ENCODE results near the gene IL12RB2. TPM values are rescaled to one million over a fixed set of nuclear protein-coding genes. Genes with fewer than 3 reads are reported as not detected.

Gene IL12RB2
- total and polyA plus RNA-seq, 10 of the 15 experiments (the other 5 are each of a cell fraction or from before 2014, with no cell fraction given): 0.15 to 1.1 (median 0.54) TPM; not detected in 1

GRCh38 chr1:67338642-67339041 lies 31.0 kb downstream of the IL12RB2 start (continued):
- no peak for TF ChIP-seq PRDM15 (CRISPR knock-in tag; IDR thresholded peaks at IDR 0.05)
- TF ChIP-seq ZNF274 (IDR thresholded peaks at IDR 0.05; ENCODE audit: insufficient read depth, insufficient read length): no peak
- TF ChIP-seq IRF4 (IDR thresholded peaks at IDR 0.05; ENCODE audit: low read depth, low read length): peak; percentile 71; the same call in 1 of the 2 replicates
- TF ChIP-seq DPF2 (IDR thresholded peaks at IDR 0.05): peak; percentile 86
- TF ChIP-seq IKZF1 (conservative IDR thresholded peaks at IDR 0.05): peak; percentile 94
- TF ChIP-seq EP300 (IDR thresholded peaks at IDR 0.05; ENCODE audit: borderline replicate concordance in 1 of 2, control insufficient read depth in 1 of 2, low read depth in 2 of 2, low read length in 2 of 2): peak; percentile 72 to 93; a peak in 3 of 4 replicates
- no peak for TF ChIP-seq CEBPB (IDR thresholded peaks at IDR 0.05; ENCODE audit: borderline replicate concordance in 1 of 2, low read depth in 2 of 2, low read length in 2 of 2)
- TF ChIP-seq MLLT1 (IDR thresholded peaks at IDR 0.05): 0 out of 2 replicates have a peak, but pooled peaks have one; percentile 21
- TF ChIP-seq BCLAF1 (IDR thresholded peaks at IDR 0.05): no peak
- TF ChIP-seq NKRF (conservative IDR thresholded peaks at IDR 0.05): no peak
- peak; percentile 33; the same call in 1 of the 2 replicates for TF ChIP-seq USF2 (IDR thresholded peaks at IDR 0.05; ENCODE audit: borderline replicate concordance, low read depth, low read length)
- peak; percentile 79 for TF ChIP-seq EED (IDR thresholded peaks at IDR 0.05; ENCODE audit: low read depth)
- TF ChIP-seq ATF2 (IDR thresholded peaks at IDR 0.05; ENCODE audit: low read length): peak; percentile 53
- peak; percentile 79 for TF ChIP-seq RUNX3 (IDR thresholded peaks at IDR 0.05; ENCODE audit: low read length)
- no peak for TF ChIP-seq SUPT20H (IDR thresholded peaks at IDR 0.05; ENCODE audit: borderline replicate concordance, control insufficient read depth, low read depth, low read length)
- peak; percentile 97 for TF ChIP-seq POU2F2 (IDR thresholded peaks at IDR 0.05; ENCODE audit: borderline replicate concordance, low read depth, low read length)
- TF ChIP-seq BHLHE40 (IDR thresholded peaks at IDR 0.05; ENCODE audit: borderline replicate concordance in 1 of 2, low read depth in 2 of 2, low read length in 1 of 2): peak; percentile 93 to 95
